Skin of body (tissue), 2 donors: ENCODE results near the gene DCAF8. TPM values are rescaled to one million over a fixed set of nuclear protein-coding genes. Genes with fewer than 3 reads are reported as not detected.

Experiments used
- DNase-seq: peaks from one replicate; lab custom pipeline; 2025; lab: John Stamatoyannopoulos, UW
- total RNA-seq: library from RNA; depleted of rRNA; stranded (reverse); fragments of >200 nt; gene quantifications from one replicate; pipeline ENCODE4 v1.2.3, GENCODE V29; 2014

Gene DCAF8
- total RNA-seq, 1 donor from 2014 or later = 94.4 TPM

- peak; percentile 48 for DNase-seq
Observed at GRCh38 chr1:160205242-160206035, 56.9 kb downstream of the DCAF8 start, which contains the start of gene PEA15. PEA15 (plus strand) TSS chr1:160205384; CDS start chr1:160211545, 6,161 bp downstream.

- DNase-seq = no peak
Observed at GRCh38 chr1:160204526-160205241, 57.7 kb downstream of the DCAF8 start.

GRCh38 chr1:160200786-160201185 lies 61.6 kb downstream of the DCAF8 start:
- no peak for DNase-seq

- no peak for DNase-seq
Observed at GRCh38 chr1:160197231-160197630, 65.1 kb downstream of the DCAF8 start.

- no peak for DNase-seq
Observed at GRCh38 chr1:160196143-160196542, 66.2 kb downstream of the DCAF8 start.

GRCh38 chr1:160194737-160195059 lies 67.7 kb downstream of the DCAF8 start:
- no peak for DNase-seq

GRCh38 chr1:160193832-160194736 lies 68.3 kb downstream of the DCAF8 start:
- DNase-seq = no peak

- peak; percentile 76 for DNase-seq
Observed at GRCh38 chr1:160193091-160193819, 69.1 kb downstream of the DCAF8 start.

- no peak for DNase-seq
Observed at GRCh38 chr1:160192234-160192633, 70.1 kb downstream of the DCAF8 start.

GRCh38 chr1:160191756-160192155 lies 70.6 kb downstream of the DCAF8 start:
- DNase-seq = no peak

GRCh38 chr1:160189649-160190625 lies 72.4 kb downstream of the DCAF8 start, which contains the start of gene CASQ1:
CASQ1 (plus strand) TSS chr1:160190575; CDS start chr1:160190752, 177 bp downstream.
- no peak for DNase-seq

- DNase-seq = no peak
Observed at GRCh38 chr1:160188341-160188740, 74.0 kb downstream of the DCAF8 start.

- DNase-seq = no peak
Observed at GRCh38 chr1:160187407-160187806, 74.9 kb downstream of the DCAF8 start.

- DNase-seq = no peak
Observed at GRCh38 chr1:160186729-160187128, 75.6 kb downstream of the DCAF8 start.

- DNase-seq = no peak
Observed at GRCh38 chr1:160186246-160186645, 76.1 kb downstream of the DCAF8 start.

- DNase-seq = no peak
Observed at GRCh38 chr1:160179336-160179735, 83.0 kb downstream of the DCAF8 start.

- DNase-seq = no peak
Observed at GRCh38 chr1:160178731-160179130, 83.6 kb downstream of the DCAF8 start.

GRCh38 chr1:160177667-160178066 lies 84.7 kb downstream of the DCAF8 start:
- no peak for DNase-seq

- DNase-seq = no peak
Observed at GRCh38 chr1:160177231-160177630, 85.1 kb downstream of the DCAF8 start.

GRCh38 chr1:160171980-160172379 lies 90.4 kb downstream of the DCAF8 start:
- no peak for DNase-seq
